Measurements from ENCODE around the gene WDR74. TPM values are rescaled to one million over a fixed set of nuclear protein-coding genes. Genes with fewer than 3 reads are reported as not detected.
"Not testable (repeated sequence)": the region's sequence is repeated elsewhere in the genome, so short reads cannot be mapped to it uniquely, and the experiment has no call there.

Gene WDR74
- total RNA-seq, 1 donor from 2014 or later: 42.2 TPM

DNA sequence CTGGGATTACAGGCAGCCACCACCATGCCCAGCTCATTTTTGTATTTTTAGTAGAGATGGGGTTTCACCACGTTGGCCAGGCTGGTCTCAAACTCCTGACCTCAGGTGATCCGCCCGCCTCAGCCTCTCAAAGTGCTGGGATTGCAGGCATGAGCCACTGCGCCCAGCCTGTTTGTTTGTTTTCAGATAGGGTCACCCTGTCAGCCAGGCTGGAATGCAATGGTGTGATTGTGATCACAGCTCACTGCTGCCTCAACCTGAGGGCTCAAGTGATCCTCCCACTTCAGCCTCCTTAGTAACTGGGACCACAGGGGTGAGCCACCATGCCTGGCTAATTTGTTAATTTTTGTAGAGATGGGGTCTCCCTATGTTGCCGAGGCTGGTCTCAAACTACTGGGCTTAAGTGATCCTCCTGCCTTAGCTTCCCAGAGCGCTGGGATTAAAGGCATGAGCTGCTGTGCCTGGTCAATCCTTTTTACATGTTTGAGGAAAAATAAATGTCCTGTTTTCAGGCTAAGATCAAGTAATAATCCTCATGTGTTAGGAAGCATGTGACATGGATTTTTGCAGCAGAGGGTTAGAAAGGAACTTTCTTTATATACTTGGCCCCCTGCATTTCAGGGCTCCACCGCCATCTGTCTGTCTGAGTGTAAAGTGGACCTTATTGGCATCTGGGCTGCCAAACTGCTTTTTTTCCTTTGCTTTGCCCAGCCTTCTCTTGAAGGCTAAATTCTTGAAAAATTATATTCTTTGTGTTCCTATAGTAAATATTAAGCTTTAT is 36.5 kb upstream of the WDR74 start:
- peaks cover 10% of the 10 kb centered on the region for H3K27me3 Mint-ChIP-seq (ENCODE audit: unreplicated experiment)
- H3K4me1 Mint-ChIP-seq (ENCODE audit: unreplicated experiment): peaks cover 20% of the 10 kb centered on the region
- no peaks in the 10 kb centered on the region for H3K9me3 Mint-ChIP-seq (ENCODE audit: unreplicated experiment)
- peaks cover 9% of the 10 kb centered on the region for H3K36me3 Mint-ChIP-seq (ENCODE audit: low read depth, unreplicated experiment)
- TF ChIP-seq, protein P1, sequence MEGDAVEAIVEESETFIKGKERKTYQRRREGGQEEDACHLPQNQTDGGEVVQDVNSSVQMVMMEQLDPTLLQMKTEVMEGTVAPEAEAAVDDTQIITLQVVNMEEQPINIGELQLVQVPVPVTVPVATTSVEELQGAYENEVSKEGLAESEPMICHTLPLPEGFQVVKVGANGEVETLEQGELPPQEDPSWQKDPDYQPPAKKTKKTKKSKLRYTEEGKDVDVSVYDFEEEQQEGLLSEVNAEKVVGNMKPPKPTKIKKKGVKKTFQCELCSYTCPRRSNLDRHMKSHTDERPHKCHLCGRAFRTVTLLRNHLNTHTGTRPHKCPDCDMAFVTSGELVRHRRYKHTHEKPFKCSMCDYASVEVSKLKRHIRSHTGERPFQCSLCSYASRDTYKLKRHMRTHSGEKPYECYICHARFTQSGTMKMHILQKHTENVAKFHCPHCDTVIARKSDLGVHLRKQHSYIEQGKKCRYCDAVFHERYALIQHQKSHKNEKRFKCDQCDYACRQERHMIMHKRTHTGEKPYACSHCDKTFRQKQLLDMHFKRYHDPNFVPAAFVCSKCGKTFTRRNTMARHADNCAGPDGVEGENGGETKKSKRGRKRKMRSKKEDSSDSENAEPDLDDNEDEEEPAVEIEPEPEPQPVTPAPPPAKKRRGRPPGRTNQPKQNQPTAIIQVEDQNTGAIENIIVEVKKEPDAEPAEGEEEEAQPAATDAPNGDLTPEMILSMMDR (IDR thresholded peaks at IDR 0.05; ENCODE audit: unreplicated experiment): no peak
- no peak overlapping the region for H3K4me3 Mint-ChIP-seq (ENCODE audit: unreplicated experiment)
- no peak overlapping the region for H3K27ac Mint-ChIP-seq (ENCODE audit: unreplicated experiment)
- no peak for DNase-seq (ENCODE audit: low spot score)

DNA sequence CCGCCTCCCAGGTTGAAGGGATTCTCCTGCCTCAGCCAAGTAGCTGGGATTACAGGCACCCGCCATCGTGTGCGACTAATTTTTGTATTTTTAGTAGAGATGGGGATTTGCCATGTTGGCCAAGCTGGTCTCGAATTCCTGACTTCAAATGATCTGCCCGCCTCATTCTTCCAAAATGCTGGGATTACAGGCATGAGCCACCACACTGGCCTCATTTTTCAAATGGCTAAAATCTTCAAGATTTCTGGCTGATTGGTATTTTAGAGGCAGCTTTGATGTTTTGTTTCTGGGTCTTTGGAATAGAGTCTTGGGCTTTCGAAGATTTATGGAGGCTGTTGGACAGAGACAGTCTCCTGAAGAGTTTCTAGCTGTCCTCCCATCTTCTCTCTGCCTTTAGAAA is 35.5 kb upstream of the WDR74 start:
- DNase-seq (ENCODE audit: low spot score): no peak
- Mint-ChIP-seq H3K4me3 (ENCODE audit: unreplicated experiment) (no peak overlapping the region), H3K36me3 (ENCODE audit: low read depth, unreplicated experiment) (no peaks in the 10 kb centered on the region), H3K27ac (ENCODE audit: unreplicated experiment) (no peak overlapping the region), H3K4me1 (ENCODE audit: unreplicated experiment) (peaks cover 12% of the 10 kb centered on the region), H3K27me3 (ENCODE audit: unreplicated experiment) (peaks cover 3% of the 10 kb centered on the region), H3K9me3 (ENCODE audit: unreplicated experiment) (no peaks in the 10 kb centered on the region)
- TF ChIP-seq, protein P1 (IDR thresholded peaks at IDR 0.05; ENCODE audit: unreplicated experiment): no peak

DNA sequence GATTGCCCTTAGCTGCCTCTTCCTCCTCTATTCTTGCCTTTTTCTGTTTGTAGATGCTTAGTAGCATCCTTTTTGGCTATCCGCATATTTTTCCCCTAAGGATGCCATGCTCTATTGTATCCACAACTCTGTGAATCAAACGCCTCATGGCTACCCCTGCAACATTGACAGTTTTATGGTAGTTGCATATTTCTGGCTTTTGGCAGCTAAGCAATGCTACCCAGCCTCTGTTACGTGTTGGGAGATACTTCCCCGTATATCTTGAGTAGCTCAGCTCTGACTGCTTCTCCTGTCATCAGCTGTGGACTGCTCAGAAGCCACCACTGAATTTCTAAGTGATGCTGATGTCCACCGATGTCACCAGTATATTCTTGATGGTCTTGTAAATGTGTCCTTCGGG is 26.2 kb upstream of the WDR74 start:
- Mint-ChIP-seq H3K9me3 (ENCODE audit: unreplicated experiment) (no peaks in the 10 kb centered on the region), H3K36me3 (ENCODE audit: low read depth, unreplicated experiment) (peaks cover 4% of the 10 kb centered on the region), H3K4me1 (ENCODE audit: unreplicated experiment) (peaks cover 5% of the 10 kb centered on the region), H3K27ac (ENCODE audit: unreplicated experiment) (no peak overlapping the region), H3K27me3 (ENCODE audit: unreplicated experiment) (no peaks in the 10 kb centered on the region), H3K4me3 (ENCODE audit: unreplicated experiment) (peak overlapping the region; percentile 29)
- TF ChIP-seq, protein P1 (IDR thresholded peaks at IDR 0.05; ENCODE audit: unreplicated experiment): no peak
- no peak for DNase-seq (ENCODE audit: low spot score)

DNA sequence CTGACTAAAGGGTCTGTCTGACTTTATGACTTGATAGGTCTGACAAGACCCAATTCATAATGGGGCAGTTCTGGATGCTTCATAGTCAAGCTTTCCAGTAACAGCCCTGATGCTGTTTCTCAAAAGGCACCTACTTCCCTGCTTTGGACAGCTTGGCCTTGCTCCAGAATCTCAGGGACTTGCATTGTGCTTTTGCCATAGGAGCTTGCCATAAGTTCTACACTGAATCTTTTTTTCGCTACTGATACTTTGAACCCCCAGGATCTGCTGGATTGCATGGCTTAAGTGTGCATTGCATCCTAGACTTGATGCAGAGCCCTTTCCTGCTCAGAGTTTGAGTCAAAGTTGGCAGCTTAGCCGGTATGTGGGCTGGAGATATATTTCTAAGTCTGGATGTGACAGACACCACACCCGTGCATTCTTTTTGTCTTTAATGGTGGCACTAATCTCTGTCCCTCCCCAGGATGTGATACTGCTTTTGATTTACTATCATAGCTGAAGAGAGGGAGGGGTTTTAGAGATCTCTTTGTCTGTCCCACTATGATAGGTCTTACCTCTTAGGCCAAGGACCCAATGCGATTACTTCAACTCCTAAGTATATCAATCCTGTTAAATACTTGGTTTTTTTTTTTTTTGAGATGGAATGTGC is 24.4 kb upstream of the WDR74 start:
- DNase-seq (ENCODE audit: low spot score): no peak
- no peak overlapping the region for H3K27ac Mint-ChIP-seq (ENCODE audit: unreplicated experiment)
- peak overlapping the region; percentile 44 for H3K4me3 Mint-ChIP-seq (ENCODE audit: unreplicated experiment)
- TF ChIP-seq, protein P1 (IDR thresholded peaks at IDR 0.05; ENCODE audit: unreplicated experiment): no peak
- H3K4me1 Mint-ChIP-seq (ENCODE audit: unreplicated experiment): peaks cover 9% of the 10 kb centered on the region
- no peaks in the 10 kb centered on the region for H3K9me3 Mint-ChIP-seq (ENCODE audit: unreplicated experiment)
- H3K27me3 Mint-ChIP-seq (ENCODE audit: unreplicated experiment): peaks cover 6% of the 10 kb centered on the region
- H3K36me3 Mint-ChIP-seq (ENCODE audit: low read depth, unreplicated experiment): peaks cover 4% of the 10 kb centered on the region

DNA sequence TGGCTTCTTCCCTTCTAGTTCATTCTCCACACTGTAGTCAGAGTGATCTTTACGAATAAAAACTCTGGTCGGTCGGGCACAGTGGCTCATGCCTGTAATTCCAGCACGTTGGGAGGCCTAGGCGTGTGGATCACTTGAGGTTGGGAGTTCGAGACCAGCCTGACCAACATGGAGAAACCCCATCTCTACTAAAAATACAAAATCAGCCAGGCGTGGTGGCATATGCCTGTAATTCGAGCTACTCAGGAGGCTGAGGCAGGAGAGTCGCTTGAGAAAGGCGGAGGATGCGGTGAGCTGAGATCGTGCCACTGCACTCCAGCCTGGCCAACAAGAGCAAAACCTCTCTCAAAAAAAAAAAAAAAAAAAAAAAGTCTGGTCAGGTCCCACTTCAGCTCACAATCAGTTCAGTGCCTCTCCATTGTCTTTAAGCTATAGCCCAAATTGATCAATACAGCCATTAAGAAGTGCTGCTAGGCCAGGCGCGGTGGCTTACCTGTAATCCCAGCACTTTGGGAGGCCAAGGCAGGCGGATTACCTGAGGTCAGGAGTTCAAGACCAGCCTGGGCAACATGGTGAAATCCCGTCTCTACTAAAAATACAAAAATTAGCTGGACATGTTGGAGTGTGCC is 22.3 kb upstream of the WDR74 start:
- H3K4me3 Mint-ChIP-seq (ENCODE audit: unreplicated experiment); H3K36me3 Mint-ChIP-seq (ENCODE audit: low read depth, unreplicated experiment); H3K9me3 Mint-ChIP-seq (ENCODE audit: unreplicated experiment); H3K27me3 Mint-ChIP-seq (ENCODE audit: unreplicated experiment); DNase-seq (ENCODE audit: low spot score): not testable (repeated sequence)
- Mint-ChIP-seq H3K4me1 (ENCODE audit: unreplicated experiment) (peaks cover 18% of the 10 kb centered on the region), H3K27ac (ENCODE audit: unreplicated experiment) (peak overlapping the region; percentile 36)

All from endothelial cell (in vitro differentiated cells).